Activated CD4-positive, alpha-beta T cell treated with anti-CD3 and anti-CD28 coated beads, Interleukin-2, amount 50 U/mL, for 24 hours (primary cell): ENCODE measurements around the gene CCDC57.
A peak's percentile ranks its signal among the peaks of the same experiment; 100 is the strongest.

Experiments
- DNase-seq, 2 donors: peaks; one replicate each; pipeline ENCODE4 v3.0.0-alpha.2; 2020; ENCODE audit warnings: low read depth in 1 of 2, low spot score in 1 of 2

Gene CCDC57

GRCh38 chr17:82236142-82236971, 23.7 kb upstream of the CCDC57 start:
- DNase-seq: peak; percentile 61 to 65

- no peak for DNase-seq
These were observed 23.1 kb upstream of the CCDC57 start for GRCh38 chr17:82235775-82236141.

DNA sequence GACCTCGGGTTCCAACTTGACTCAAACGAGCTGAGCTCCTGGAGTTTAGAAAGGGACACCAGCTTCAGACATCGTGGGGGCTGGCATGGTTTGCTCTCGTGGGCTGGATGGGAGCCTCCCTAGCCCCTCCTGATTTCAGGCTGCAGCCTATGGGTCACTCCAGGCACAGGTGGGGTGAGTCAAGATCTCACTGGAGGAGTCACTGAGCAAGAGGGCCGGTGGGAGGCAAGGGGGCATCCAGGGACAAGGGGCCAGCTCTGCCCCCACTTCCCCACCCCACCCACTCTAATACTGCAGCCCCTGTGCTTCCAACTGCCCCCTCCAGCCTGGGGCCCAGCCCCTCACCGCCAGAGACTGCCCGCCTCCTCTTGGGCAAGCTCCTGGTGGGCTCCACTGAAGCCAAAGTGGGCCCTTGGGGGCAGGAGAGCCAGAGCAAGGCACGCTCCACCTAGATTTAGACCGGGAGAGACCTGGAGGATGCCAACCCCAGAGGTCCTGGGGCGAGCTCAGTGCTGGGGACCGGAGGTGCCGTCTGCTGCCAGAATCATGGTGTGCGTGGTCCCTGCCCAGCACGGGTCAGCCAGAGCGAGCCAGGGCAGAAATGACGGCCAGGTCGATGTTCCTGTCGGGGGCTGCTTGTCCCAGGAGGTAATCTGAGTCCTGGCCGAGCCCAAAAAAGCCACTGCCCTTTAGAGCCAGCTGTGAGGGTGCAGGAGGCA, 22.6 kb upstream of the CCDC57 start:
- DNase-seq: no peak

- no peak for DNase-seq
These were observed 21.8 kb upstream of the CCDC57 start for GRCh38 chr17:82234211-82235055.

- no peak for DNase-seq
These were observed 20.5 kb upstream of the CCDC57 start for GRCh38 chr17:82232876-82233785.

- no peak for DNase-seq
These were observed 19.7 kb upstream of the CCDC57 start for GRCh38 chr17:82232322-82232820.

- DNase-seq: no peak
These were observed 19.1 kb upstream of the CCDC57 start for GRCh38 chr17:82231562-82232321.

GRCh38 chr17:82231312-82231561, 18.6 kb upstream of the CCDC57 start:
- DNase-seq: no peak

DNA sequence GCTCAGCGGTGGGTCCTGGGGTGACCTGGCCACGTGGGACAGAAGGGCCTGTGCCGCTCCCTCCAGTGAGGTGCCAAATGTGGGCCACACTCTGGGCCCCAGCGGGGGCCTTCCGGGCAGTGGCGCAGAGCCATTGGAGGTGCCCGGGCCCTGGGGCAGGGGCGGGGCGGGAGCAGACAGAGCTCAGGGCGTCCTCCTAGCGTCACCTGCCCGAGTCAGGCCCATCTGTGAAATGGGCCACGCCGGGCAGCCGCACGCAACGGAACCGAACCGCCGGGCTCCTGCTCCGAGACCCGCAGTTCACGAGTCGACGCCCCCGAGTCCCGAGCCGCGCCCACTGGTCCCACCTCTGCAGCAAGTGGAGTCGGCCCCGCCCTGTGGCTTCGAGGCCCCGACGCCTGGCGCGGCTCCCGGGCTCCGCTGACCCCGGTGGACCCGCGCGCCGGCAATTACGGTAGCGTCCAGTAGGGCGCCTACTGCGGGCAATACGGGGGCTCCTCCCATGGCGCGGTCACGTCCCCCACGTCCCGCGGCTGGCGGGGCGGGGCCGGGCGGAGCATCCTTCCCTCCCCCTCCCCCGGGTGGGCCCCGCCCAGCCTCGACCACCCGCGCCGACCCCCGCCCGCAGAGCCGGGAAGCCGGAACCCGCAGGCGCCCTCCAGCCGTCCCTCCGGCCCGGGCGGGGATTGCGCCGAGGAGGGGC, 18.1 kb upstream of the CCDC57 start:
- DNase-seq: no peak

GRCh38 chr17:82229698-82230608, 17.3 kb upstream of the CCDC57 start:
- DNase-seq: no peak

DNA sequence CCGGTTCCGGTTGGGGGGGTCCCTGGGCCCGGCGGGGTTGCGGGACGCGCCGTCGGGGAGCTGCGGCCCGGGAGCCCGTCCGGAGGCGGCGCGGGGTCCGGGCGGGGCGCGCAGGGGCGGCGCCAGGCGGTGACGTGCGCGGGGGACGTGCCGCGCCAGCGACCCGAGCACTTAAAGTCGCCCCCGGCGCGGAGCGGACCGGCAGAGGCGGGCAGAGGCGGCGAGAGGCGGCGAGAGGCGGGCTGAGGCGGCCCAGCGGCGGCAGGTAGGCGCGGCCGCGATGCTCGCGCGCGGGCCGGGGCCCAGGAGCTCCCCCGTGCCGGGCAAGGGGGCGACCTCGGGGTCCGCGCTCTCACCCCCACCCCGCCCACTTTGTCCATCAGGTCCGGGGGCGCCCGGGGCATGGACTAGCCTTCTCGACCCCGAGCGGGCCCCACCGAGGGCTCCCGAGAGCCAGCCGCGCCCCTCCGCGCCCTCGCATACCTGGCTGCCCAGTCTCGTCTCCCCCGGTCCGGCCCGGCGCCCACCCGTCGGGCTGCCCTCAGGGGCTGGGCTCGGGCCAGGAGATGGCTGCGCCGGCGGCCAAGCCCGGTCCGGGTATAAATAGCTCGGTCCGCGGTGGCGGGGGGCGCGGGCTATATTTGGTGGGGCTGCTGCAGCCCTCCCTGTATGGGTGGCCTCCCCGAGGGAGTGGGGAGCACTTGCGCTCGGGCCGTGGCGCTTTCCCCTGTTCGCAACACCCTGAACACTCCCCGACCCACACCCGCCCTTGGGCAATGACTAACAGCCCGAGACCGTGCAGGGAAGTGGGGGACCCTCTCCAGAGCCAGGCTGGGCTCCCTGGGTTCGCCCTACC, 16.4 kb upstream of the CCDC57 start, which contains the start of gene SLC16A3:
Gene SLC16A3 (plus strand): TSS at position 201 of the 856 bp plus-strand sequence. CDS start 6,967 bp downstream, outside the sequence.
- no peak for DNase-seq

- DNase-seq: no peak
These were observed 15.7 kb upstream of the CCDC57 start for GRCh38 chr17:82228278-82228841.

GRCh38 chr17:82227629-82228277, 15.1 kb upstream of the CCDC57 start:
- no peak for DNase-seq

DNA sequence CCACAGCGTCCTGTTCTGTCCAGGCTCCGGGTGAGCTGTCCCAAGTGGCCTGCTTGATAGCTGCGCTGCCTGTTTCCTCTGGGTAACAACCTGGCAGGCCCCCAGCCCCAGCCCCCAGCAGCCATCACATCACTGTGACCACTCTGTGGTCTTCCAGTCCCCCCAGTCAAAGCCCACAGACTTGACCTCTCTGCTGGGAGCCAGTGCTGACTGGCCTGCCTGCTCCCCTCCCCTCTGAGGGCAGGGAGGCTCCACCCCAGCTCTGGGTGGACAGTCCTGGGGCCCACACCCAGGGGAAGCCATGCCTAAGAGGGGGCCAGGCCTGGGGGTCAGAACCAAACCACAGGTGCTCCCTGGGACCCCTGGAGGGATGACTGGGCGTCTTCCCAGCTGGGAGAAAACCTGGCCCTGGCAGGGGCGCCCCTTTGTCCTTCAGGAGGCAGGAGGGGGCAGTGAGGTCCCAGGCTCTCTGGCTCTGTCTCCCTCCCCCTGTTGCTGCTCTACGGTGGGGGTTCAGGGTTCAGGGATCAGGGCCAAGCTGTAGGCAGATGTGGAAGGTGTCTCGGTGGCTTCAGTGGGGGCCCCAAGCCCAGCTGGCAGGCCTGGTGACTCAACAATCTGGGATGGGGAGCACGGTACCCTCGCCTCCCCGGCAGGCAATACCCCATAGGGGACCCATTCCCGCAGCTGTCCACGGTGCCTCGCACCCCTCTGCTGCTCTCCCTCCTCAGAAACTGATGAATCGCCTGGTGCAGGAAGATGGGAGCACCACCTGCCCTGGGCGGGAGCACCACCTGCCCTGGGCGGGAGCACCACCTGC, 14.4 kb upstream of the CCDC57 start:
- no peak for DNase-seq

DNA sequence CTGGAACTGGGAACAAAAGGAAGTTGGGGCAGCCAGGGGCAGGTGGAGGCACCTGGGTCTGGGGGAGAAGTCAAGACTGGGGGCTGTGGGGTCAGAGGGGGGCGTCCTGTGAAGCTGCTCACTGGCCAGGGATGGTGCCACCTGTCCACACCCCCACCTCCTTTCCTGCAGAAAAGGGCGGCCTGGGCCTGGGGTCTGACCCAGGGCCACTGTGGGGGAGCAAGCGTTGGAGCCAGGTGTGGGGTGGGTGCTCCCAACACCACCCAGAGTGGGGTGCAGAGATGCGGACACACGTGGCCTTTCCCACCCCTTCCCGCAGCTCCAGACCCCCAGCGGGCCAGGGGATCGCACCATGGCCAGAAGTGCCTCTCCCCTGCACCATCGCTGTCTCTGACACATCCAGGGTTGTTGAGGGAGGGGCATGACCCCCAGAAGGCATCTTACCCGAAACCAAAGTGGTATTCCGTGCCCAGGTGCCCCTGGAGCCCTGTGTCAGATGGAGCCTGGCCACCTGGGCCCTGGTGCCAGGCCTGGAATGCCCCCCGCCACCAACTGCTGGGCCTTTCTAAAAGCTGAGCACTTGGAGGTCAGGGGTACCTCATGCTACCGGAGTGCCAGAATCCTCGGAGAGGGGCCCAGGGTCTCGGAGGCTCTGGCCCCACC, 13.6 kb upstream of the CCDC57 start:
- DNase-seq: no peak
